Retina (tissue), 1 donor: Measurements from ENCODE around the gene SBSN.

ENCODE experiments used
- DNase-seq: peaks from one replicate; pipeline ENCODE4 v3.0.0-alpha.2; 2016

The SBSN gene

GRCh38 chr19:35528218-35529038, at the start of gene SBSN:
Gene SBSN (minus strand): TSS chr19:35528311. CDS start chr19:35528281, 30 bp downstream.
- no peak for DNase-seq

DNA sequence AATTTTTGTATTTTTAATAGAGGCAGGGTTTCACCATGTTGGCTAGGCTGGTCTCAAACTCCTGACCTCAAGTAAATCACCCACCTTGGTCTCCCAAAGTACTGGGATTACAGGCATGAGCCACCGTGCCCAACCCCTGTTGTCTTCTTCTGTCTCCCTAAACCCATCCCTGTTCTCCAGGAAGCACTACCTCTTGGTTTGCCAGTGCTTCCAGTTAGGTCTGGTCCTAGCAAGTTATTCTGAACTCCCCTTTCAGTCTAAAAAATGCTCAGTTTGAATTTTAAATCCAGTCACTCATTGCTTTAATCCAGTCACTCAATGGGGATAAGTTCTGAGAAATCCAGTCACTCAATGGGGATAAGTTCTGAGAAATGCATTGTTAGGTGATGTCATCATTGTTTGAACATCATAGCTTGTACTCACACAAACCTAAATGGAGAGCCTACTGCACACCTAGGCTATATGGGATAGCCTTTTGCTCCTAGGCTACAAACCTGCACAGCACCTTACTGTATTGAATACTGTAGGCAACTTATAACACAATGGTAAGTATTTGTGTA, 43.4 kb upstream of the SBSN start:
- no peak for DNase-seq

GRCh38 chr19:35569281-35569781, 41.2 kb upstream of the SBSN start:
- no peak for DNase-seq

DNA sequence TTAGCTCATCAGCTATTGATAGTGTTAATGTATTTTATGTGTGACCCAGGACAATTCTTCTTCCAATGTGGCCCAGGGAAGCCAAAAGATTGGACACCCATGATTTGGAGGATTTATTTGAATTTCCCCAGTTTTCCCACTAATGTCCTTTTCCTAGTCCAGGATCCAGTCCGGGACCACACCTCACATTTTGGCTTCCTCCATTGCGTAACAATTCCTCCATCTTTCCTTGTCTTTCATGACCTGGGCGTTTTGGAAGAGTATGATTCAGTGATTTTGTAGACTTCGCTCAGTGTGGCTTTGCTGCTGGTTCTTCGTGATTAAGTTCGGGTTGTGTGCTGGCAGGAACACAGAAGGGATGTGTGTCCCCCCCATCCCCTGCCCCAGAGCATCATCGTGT, 38.6 kb upstream of the SBSN start:
- no peak for DNase-seq

DNA sequence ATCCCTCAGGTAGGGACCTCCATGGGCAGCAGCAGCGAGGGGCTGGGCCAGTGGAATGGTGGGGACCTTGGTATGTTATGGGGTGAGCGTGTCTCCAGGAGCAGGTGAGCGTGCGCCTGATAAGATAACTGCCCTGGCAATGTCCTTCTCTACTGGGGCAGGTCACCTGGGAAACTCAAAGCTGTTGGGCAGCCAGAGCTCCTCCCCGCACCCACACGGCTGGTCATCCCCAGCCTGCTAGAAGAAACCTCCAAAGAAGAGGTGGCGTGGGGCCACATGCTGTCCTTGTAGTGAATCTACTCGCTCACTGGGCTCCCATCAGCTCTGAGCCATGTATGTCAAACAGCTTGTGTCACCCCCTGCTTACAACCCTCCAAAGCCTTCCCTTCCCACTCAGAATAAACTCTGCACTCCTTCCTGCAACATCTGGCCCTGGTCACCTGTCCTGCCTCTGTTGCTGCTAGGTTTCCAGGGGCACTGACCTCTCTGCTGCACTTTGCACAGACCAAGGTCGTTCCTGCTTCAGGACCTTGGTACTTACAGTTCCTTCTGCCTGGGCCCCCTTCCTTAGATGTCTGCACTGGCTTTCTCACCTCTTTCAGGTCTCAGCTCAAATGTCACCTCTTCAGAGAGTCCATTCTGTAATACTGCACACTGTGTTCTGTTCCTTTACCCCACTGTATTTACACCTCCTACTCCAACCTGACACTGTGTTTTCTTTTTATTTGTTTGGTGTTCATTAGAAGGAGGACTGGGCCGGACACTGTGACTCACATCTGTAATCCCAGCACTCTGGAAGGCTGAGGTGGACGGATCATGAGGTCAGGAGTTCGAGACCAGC, 37.1 kb upstream of the SBSN start:
- no peak for DNase-seq

- no peak for DNase-seq
Observed at GRCh38 chr19:35563207-35563829, 35.2 kb upstream of the SBSN start, which contains the start of gene ATP4A. Gene ATP4A (minus strand): TSS chr19:35563658. CDS start chr19:35563629, 29 bp downstream.

DNA sequence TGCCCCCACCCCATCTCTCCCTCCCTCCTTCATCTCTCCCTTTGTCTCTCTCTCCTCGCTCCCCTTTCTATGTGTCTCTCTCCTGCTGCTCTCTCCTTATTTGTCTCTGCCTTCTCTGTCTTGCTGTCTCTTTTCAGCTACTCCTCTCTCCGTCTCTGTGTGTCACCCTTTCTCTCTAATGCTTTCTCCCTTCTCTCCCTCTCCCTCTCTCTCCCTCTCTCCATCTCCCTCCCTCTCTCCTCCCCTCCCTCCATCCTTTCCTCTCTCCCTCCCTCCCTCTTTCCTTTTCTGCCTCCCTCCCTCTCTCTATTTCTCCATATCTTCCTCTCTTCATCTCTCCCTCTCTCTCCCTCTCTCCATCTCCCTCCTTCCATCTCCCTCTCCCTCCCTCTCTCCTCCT, 34.7 kb upstream of the SBSN start:
- no peak for DNase-seq

GRCh38 chr19:35562336-35562735, 34.2 kb upstream of the SBSN start:
- no peak for DNase-seq

- DNase-seq, result no peak
Observed at GRCh38 chr19:35561436-35561835, 33.3 kb upstream of the SBSN start.

GRCh38 chr19:35560677-35561076, 32.6 kb upstream of the SBSN start:
- DNase-seq, result no peak

GRCh38 chr19:35560271-35560670, 32.2 kb upstream of the SBSN start:
- no peak for DNase-seq

DNA sequence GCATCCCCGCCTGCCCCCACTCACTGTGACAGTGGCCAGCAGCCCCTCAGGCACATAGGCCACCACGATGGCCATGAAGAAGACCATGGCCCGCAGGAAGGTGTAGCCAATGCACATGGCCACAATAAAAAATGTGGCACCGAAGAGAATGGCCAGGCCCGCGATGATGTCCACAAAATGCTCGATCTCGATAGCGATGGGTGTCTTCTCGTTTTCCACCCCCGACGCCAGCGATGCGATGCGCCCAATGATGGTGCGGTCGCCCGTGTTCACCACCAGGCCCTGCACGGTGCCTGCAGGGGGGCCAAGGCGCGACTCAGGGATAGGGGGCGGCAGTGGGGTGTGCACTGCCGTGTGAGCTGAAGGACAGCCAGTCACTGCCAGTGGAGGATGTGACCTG, 31.7 kb upstream of the SBSN start:
- peak; percentile 6 for DNase-seq

- DNase-seq, result no peak
Observed at GRCh38 chr19:35559281-35559659, 31.2 kb upstream of the SBSN start.

GRCh38 chr19:35558400-35559280, 30.5 kb upstream of the SBSN start:
- peak; percentile 18 for DNase-seq

- DNase-seq, result peak; percentile 90
Observed at GRCh38 chr19:35557539-35558399, 29.7 kb upstream of the SBSN start.

DNA sequence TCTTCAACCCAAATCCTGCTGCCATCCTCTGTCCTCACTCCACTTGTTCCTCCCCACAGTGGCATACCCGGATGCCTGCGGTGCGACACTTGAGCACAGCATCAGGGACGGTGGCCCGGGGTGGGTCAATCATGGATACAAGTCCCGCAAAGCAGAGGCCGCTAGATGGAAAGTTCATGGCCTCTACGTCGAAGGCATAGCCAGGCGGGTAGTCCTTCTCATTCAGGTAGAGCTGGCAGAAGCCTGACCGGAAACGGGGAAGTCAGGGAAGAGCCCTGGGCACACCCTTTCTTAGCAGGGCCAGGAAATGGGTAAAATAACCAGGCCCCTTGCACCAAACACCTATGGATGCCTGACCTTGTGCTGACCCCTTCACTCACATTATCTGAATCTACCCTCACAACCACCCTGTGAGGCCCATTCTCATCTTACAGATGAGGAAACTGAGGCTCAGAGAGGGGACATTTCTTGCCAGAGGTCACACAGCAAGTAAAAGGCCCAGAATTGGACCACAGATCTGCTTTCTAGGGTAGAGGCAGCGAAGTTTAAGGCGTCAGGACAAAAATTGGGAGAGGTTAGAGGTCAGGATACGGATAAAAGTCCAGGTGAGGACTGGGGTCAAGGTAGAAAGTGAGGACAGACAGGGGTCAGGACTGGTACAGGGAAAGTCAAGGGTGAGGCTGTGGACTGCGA, 28.9 kb upstream of the SBSN start:
- no peak for DNase-seq

GRCh38 chr19:35556025-35556590, 28.0 kb upstream of the SBSN start:
- DNase-seq, result no peak

- peak; percentile 13 for DNase-seq
Observed at GRCh38 chr19:35555301-35556005, 27.3 kb upstream of the SBSN start.

GRCh38 chr19:35554076-35554475, 26.0 kb upstream of the SBSN start:
- DNase-seq, result no peak
